Liver (tissue), 9 donors: ENCODE data around the gene ZMYND19. TPM values are rescaled to one million over a fixed set of nuclear protein-coding genes. Genes with fewer than 3 reads are reported as not detected.

Experiments
- DNase-seq: peaks from one replicate; pipeline ENCODE4 v3.0.0-alpha.2; 2017; ENCODE audit warnings: low spot score
- H3K27ac ChIP-seq, 2 donors: one replicate each; pipeline ENCODE4 v1.7.0; 2013; ENCODE audit warnings: inconsistent platforms in 2 of 2, low read length in 2 of 2, control low read depth in 1 of 2, low read depth in 1 of 2, mild to moderate bottlenecking in 1 of 2
- H3K27me3 ChIP-seq, 4 donors: one replicate each; pipeline versions ENCODE4 v1.6.1 to v1.7.0; 2013; ENCODE audit warnings: low read length in 3 of 4, inconsistent platforms in 1 of 4, mild to moderate bottlenecking in 1 of 4, moderate library complexity in 1 of 4; ENCODE audit not compliant: control insufficient read depth in 4 of 4, insufficient read depth in 4 of 4
- H3K36me3 ChIP-seq, 4 donors: one replicate each; pipeline versions ENCODE4 v1.6.1 to v1.7.0; 2013; ENCODE audit warnings: low read length in 3 of 4, mild to moderate bottlenecking in 3 of 4, low read depth in 1 of 4, moderate library complexity in 1 of 4; ENCODE audit not compliant: control insufficient read depth in 4 of 4, insufficient read depth in 3 of 4
- H3K4me1 ChIP-seq, 4 donors: one replicate each; pipeline versions ENCODE4 v1.6.1 to v1.7.0; 2013; ENCODE audit warnings: low read length in 3 of 4, mild to moderate bottlenecking in 3 of 4, moderate library complexity in 1 of 4; ENCODE audit not compliant: control insufficient read depth in 4 of 4, insufficient read depth in 4 of 4
- H3K4me3 ChIP-seq, 3 donors: one replicate each; pipeline versions ENCODE4 v1.6.1 to v1.7.0; 2013; ENCODE audit warnings: low read length in 3 of 3, control low read depth in 1 of 3, low read depth in 1 of 3, mild to moderate bottlenecking in 1 of 3
- H3K9ac ChIP-seq, 2 donors: one replicate each; pipeline ENCODE4 v1.7.0; 2013; ENCODE audit warnings: low read length in 2 of 2, mild to moderate bottlenecking in 2 of 2, moderate library complexity in 2 of 2, control low read depth in 1 of 2, low read depth in 1 of 2
- H3K9me3 ChIP-seq, 4 donors: one replicate each; pipeline versions ENCODE4 v1.6.1 to v1.7.0; 2013; ENCODE audit warnings: low read length in 3 of 4; ENCODE audit not compliant: control insufficient read depth in 4 of 4
- EGR1 ChIP-seq, 2 donors: IDR thresholded peaks; 2 replicates each; pipeline ENCODE4 v1.6.1; 2016 to 2018; ENCODE audit warnings: antibody characterized with exemption in 2 of 2, low read depth in 2 of 2
- FOXA1 ChIP-seq: IDR thresholded peaks from 2 replicates; pipeline ENCODE4 v1.6.1; 2016; ENCODE audit warnings: antibody characterized with exemption
- FOXA2 ChIP-seq: IDR thresholded peaks from 2 replicates; pipeline ENCODE4 v1.6.1; 2016; ENCODE audit warnings: antibody characterized with exemption
- GABPA ChIP-seq, 2 donors: IDR thresholded peaks in 1 of 2; conservative IDR thresholded peaks in 1 of 2; 2 replicates each; pipeline ENCODE4 v1.6.1; 2016; ENCODE audit warnings: antibody characterized with exemption in 2 of 2, mild to moderate bottlenecking in 1 of 2, moderate library complexity in 1 of 2
- HNF4A ChIP-seq, 2 donors: conservative IDR thresholded peaks; 2 replicates each; pipeline ENCODE4 v1.6.1; 2016; ENCODE audit warnings: antibody characterized with exemption in 2 of 2, mild to moderate bottlenecking in 2 of 2
- HNF4G ChIP-seq: IDR thresholded peaks from 2 replicates; pipeline ENCODE4 v1.6.1; 2016; ENCODE audit warnings: antibody characterized with exemption
- JUND ChIP-seq, 2 donors: IDR thresholded peaks; 2 replicates each; pipeline ENCODE4 v1.6.1; 2016; ENCODE audit warnings: antibody characterized with exemption in 2 of 2
- RAD21 ChIP-seq, 2 donors: IDR thresholded peaks; 2 replicates each; pipeline ENCODE4 v1.6.1; 2016; ENCODE audit warnings: antibody characterized with exemption in 2 of 2, mild to moderate bottlenecking in 2 of 2
- RXRA ChIP-seq, 2 donors: IDR thresholded peaks; 2 replicates each; pipeline ENCODE4 v1.6.1; 2017 to 2018; ENCODE audit warnings: antibody characterized with exemption in 2 of 2, mild to moderate bottlenecking in 1 of 2
- SP1 ChIP-seq: IDR thresholded peaks from 2 replicates; pipeline ENCODE4 v1.6.1; 2018; ENCODE audit warnings: antibody characterized with exemption, mild to moderate bottlenecking
- YY1 ChIP-seq: IDR thresholded peaks from 2 replicates; pipeline ENCODE4 v1.6.1; 2016; ENCODE audit warnings: antibody characterized with exemption, mild to moderate bottlenecking
- WGBS: extraction: QIAGEN DNeasy Blood & Tissue Kit; methylation state at CpG from one replicate; pipeline ENCODE4 v1.1.7; 2013; 5-methylcytosine and 5-hydroxymethylcytosine counted together
- polyA plus RNA-seq, 2 donors: library from polyadenylated mRNA; stranded (reverse) in 1 of 2; unstranded in 1 of 2; fragments of 200-250 nt in 1 of 2; fragments of >200 nt in 1 of 2; fragmentation: Nextera tagmentation in 1 of 2; extraction: Ambion mirVana in 1 of 2; gene quantifications; one replicate each; pipeline versions ENCODE4 v1.2.1 to v1.2.3, GENCODE V29; 2013 to 2015
- total RNA-seq, 2 donors: library from RNA; depleted of rRNA; stranded (reverse); fragments of >200 nt; gene quantifications; one replicate each; pipeline ENCODE4 v1.2.3, GENCODE V29; 2014
- TF ChIP-seq, protein P1 (sequence below): IDR thresholded peaks from 2 replicates; pipeline ENCODE4 v1.6.1; 2016; ENCODE audit warnings: antibody characterized with exemption
- TF ChIP-seq, protein P2 (sequence below): fragments of 150-350 bp; IDR thresholded peaks from 2 replicates; pipeline ENCODE4 v1.5.1; 2017; ENCODE audit warnings: improper control_type of control experiment, low read depth, low read length; ENCODE audit not compliant: missing input control
- TF ChIP-seq, protein P3 (sequence below): IDR thresholded peaks from 2 replicates; pipeline ENCODE4 v1.6.1; 2016; ENCODE audit warnings: antibody characterized with exemption, mild to moderate bottlenecking
- donor health status: healthy.
- donor health status: healthy.
- donor health status: healthy.
- donor health status: healthy.
- donor health status: healthy.

The ZMYND19 gene
- total and polyA plus RNA-seq, 4 donors = 2.4 to 7.1 (median 7.0) TPM

DNA sequence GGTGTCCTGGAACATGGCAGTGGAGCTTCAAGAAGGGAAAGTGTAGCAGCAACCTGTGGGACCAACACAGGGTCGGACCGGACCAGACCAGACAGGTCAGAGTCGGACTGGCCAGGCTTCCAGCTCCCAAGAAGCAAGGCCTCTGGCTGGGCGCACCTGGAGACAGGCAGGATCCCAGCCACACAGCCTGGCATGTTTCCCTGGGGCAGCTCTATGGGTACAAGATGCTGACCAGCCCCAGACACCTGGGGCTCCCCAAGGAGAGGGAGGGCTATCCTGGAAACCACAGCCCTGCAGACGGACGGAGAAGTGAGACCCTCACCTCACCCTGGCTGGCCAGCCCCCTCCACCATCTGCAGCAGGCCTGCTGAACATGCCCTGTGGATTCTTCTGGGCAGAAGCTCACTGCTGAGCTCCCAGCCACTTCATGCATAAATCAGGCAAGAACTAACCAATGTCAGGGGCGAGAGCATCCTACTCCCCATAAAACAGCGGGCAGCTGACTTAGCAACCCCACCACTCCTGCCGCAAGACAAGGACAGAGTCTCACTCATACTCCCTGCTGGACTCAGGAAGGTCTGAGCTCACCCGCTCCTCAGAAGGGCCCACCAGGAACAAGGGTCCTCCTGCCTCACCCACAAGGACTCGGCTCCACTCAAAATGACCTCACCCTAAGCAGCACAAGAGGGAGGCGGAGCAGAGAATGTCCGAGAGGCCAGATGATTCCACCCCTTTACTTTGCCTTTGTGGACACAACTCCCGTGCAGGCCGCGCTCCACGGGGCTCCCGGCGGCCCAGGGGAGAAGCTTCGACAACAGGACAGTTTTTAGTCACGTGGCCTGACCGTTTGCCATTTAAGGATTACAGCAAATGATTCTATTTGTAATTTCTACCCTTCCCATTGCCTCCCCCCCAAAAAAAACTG, 8.7 kb downstream of the ZMYND19 start:
- no peak for TF ChIP-seq FOXA1
- no peak for TF ChIP-seq HNF4A (conservative IDR thresholded peaks at IDR 0.05)
- TF ChIP-seq FOXA2 = no peak
- TF ChIP-seq, protein P1, sequence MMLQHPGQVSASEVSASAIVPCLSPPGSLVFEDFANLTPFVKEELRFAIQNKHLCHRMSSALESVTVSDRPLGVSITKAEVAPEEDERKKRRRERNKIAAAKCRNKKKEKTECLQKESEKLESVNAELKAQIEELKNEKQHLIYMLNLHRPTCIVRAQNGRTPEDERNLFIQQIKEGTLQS = no peak
- TF ChIP-seq, protein P2, sequence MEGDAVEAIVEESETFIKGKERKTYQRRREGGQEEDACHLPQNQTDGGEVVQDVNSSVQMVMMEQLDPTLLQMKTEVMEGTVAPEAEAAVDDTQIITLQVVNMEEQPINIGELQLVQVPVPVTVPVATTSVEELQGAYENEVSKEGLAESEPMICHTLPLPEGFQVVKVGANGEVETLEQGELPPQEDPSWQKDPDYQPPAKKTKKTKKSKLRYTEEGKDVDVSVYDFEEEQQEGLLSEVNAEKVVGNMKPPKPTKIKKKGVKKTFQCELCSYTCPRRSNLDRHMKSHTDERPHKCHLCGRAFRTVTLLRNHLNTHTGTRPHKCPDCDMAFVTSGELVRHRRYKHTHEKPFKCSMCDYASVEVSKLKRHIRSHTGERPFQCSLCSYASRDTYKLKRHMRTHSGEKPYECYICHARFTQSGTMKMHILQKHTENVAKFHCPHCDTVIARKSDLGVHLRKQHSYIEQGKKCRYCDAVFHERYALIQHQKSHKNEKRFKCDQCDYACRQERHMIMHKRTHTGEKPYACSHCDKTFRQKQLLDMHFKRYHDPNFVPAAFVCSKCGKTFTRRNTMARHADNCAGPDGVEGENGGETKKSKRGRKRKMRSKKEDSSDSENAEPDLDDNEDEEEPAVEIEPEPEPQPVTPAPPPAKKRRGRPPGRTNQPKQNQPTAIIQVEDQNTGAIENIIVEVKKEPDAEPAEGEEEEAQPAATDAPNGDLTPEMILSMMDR = no peak
- TF ChIP-seq HNF4G = no peak
- no peak for TF ChIP-seq SP1
- TF ChIP-seq EGR1 (IDR thresholded peaks at IDR 0.05; ENCODE audit: low read depth in 2 of 2) = no peak
- no peak for TF ChIP-seq RXRA (IDR thresholded peaks at IDR 0.05)
- no peak for TF ChIP-seq JUND (IDR thresholded peaks at IDR 0.05)
- no peak for TF ChIP-seq YY1
- TF ChIP-seq, protein P3, sequence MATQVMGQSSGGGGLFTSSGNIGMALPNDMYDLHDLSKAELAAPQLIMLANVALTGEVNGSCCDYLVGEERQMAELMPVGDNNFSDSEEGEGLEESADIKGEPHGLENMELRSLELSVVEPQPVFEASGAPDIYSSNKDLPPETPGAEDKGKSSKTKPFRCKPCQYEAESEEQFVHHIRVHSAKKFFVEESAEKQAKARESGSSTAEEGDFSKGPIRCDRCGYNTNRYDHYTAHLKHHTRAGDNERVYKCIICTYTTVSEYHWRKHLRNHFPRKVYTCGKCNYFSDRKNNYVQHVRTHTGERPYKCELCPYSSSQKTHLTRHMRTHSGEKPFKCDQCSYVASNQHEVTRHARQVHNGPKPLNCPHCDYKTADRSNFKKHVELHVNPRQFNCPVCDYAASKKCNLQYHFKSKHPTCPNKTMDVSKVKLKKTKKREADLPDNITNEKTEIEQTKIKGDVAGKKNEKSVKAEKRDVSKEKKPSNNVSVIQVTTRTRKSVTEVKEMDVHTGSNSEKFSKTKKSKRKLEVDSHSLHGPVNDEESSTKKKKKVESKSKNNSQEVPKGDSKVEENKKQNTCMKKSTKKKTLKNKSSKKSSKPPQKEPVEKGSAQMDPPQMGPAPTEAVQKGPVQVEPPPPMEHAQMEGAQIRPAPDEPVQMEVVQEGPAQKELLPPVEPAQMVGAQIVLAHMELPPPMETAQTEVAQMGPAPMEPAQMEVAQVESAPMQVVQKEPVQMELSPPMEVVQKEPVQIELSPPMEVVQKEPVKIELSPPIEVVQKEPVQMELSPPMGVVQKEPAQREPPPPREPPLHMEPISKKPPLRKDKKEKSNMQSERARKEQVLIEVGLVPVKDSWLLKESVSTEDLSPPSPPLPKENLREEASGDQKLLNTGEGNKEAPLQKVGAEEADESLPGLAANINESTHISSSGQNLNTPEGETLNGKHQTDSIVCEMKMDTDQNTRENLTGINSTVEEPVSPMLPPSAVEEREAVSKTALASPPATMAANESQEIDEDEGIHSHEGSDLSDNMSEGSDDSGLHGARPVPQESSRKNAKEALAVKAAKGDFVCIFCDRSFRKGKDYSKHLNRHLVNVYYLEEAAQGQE = no peak
- H3K9ac ChIP-seq = no peak overlapping the region
- WGBS = 95% methylated on average over 22 of the region's 22 CpGs
- H3K27me3 ChIP-seq = no peaks in the 10 kb centered on the region
- H3K4me3 ChIP-seq = no peak overlapping the region
- no peaks in the 10 kb centered on the region for H3K9me3 ChIP-seq
- H3K36me3 ChIP-seq = peaks cover 4 to 22% (median 6%) of the 10 kb centered on the region in 4 donors
- no peak overlapping the region for H3K27ac ChIP-seq
- no peak for DNase-seq
- peaks cover 6 to 28% (median 12%) of the 10 kb centered on the region in 4 donors for H3K4me1 ChIP-seq

DNA sequence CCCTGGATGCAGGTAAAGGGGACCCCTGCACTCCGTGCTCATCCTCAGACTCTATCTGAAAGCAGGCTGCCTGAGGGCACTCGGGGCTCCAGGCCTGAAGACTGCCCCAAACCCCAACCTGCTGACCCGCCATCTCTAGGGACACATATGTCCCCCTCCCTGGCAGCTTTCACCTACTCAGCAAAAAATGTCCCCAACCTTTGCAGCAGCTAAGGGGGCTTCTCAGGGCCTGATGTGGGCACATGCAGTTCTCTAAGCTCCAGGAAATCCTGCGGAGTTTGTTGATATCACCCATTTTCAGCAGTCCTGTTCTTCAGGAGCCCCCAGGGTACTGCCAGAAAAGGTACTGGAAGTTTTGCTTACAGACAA, 9.4 kb downstream of the ZMYND19 start:
- Histone ChIP-seq H3K4me3 (no peak overlapping the region), H3K9me3 (no peaks in the 10 kb centered on the region), H3K27ac (no peak overlapping the region), H3K4me1 (peaks cover 6 to 33% (median 14%) of the 10 kb centered on the region in 4 donors), H3K9ac (no peak overlapping the region), H3K27me3 (no peaks in the 10 kb centered on the region), H3K36me3 (peaks cover 4 to 18% (median 5%) of the 10 kb centered on the region in 4 donors)
- WGBS = 96% methylated on average over 4 of the region's 4 CpGs
- no peak for TF ChIP-seq YY1
- no peak for TF ChIP-seq GABPA (IDR thresholded peaks at IDR 0.05 in 1 of 2, conservative IDR thresholded peaks at IDR 0.05 in 1 of 2)
- TF ChIP-seq, protein P3 = no peak
- TF ChIP-seq HNF4A (conservative IDR thresholded peaks at IDR 0.05) = no peak
- no peak for TF ChIP-seq RAD21 (IDR thresholded peaks at IDR 0.05)
- TF ChIP-seq RXRA (IDR thresholded peaks at IDR 0.05) = no peak
- DNase-seq = no peak
